SHP77 treated with DMSO at 0.1 percent for 48 hours (cell line): ENCODE measurements around the gene MEF2C.
A peak's percentile ranks its signal among the peaks of the same experiment; 100 is the strongest.

Source experiments
- DNase-seq: peaks from one replicate; lab custom pipeline; 2025; lab: John Stamatoyannopoulos, UW

Gene MEF2C

GRCh38 chr5:88829054-88829453 is 53.9 kb downstream of the MEF2C start:
- peak; percentile 50 for DNase-seq

- no peak for DNase-seq
Measured at GRCh38 chr5:88827997-88828396, 55.0 kb downstream of the MEF2C start.

GRCh38 chr5:88826646-88827585 is 56.1 kb downstream of the MEF2C start:
- no peak for DNase-seq

GRCh38 chr5:88825584-88826315 is 57.2 kb downstream of the MEF2C start:
- peak; percentile 24 for DNase-seq

GRCh38 chr5:88824892-88825583 is 57.9 kb downstream of the MEF2C start:
- peak; percentile 28 for DNase-seq

GRCh38 chr5:88824141-88824540 is 58.8 kb downstream of the MEF2C start:
- no peak for DNase-seq

GRCh38 chr5:88823201-88823600 is 59.8 kb downstream of the MEF2C start:
- no peak for DNase-seq

GRCh38 chr5:88821161-88821560 is 61.8 kb downstream of the MEF2C start:
- no peak for DNase-seq

- DNase-seq = no peak
Measured at GRCh38 chr5:88820581-88820980, 62.4 kb downstream of the MEF2C start.

GRCh38 chr5:88819301-88819999 is 63.5 kb downstream of the MEF2C start:
- no peak for DNase-seq

- DNase-seq = no peak
Measured at GRCh38 chr5:88818296-88818695, 64.7 kb downstream of the MEF2C start.

- no peak for DNase-seq
Measured at GRCh38 chr5:88816195-88816594, 66.8 kb downstream of the MEF2C start.

GRCh38 chr5:88815050-88815789 is 67.8 kb downstream of the MEF2C start:
- DNase-seq = no peak

- no peak for DNase-seq
Measured at GRCh38 chr5:88813805-88814575, 69.0 kb downstream of the MEF2C start.

GRCh38 chr5:88813244-88813643 is 69.7 kb downstream of the MEF2C start:
- DNase-seq = no peak

- DNase-seq = no peak
Measured at GRCh38 chr5:88808153-88808552, 74.8 kb downstream of the MEF2C start.

GRCh38 chr5:88807327-88807726 is 75.7 kb downstream of the MEF2C start:
- DNase-seq = no peak

GRCh38 chr5:88806338-88806737 is 76.6 kb downstream of the MEF2C start:
- no peak for DNase-seq

GRCh38 chr5:88805151-88805784 is 77.7 kb downstream of the MEF2C start:
- no peak for DNase-seq

- DNase-seq = no peak
Measured at GRCh38 chr5:88804444-88804843, 78.5 kb downstream of the MEF2C start.
